ENCODE results near the gene TENM4.

- TF ChIP-seq EP300 (conservative IDR thresholded peaks at IDR 0.05; ENCODE audit: poor library complexity, severe bottlenecking) = no peak
- TF ChIP-seq CTCF (IDR thresholded peaks at IDR 0.05; ENCODE audit: poor library complexity, severe bottlenecking) = no peak
- TF ChIP-seq POLR2AphosphoS5 (IDR thresholded peaks at IDR 0.05) = no peak
- no peak for TF ChIP-seq EZH2 (IDR thresholded peaks at IDR 0.05; ENCODE audit: borderline replicate concordance, insufficient read depth, low read length, poor library complexity, severe bottlenecking)
- no peak for TF ChIP-seq TAF1 (IDR thresholded peaks at IDR 0.05; ENCODE audit: low read depth)
These were observed 609.3 kb downstream of the TENM4 start for GRCh38 chr11:78831571-78831970.
